Neural cell (in vitro differentiated cells): ENCODE data around the gene UBTF. TPM values are rescaled to one million over a fixed set of nuclear protein-coding genes. Genes with fewer than 3 reads are reported as not detected.

Source experiments
- H2AFZ ChIP-seq: fragments of 200-600, 300-800 bp; sonication (generic), shearing (Covaris generic); 2 replicates; pipeline ENCODE4 v1.6.0; 2014; ENCODE audit warnings: low read depth, mild to moderate bottlenecking, antibody characterized with exemption, low read length, moderate library complexity
- H3F3A ChIP-seq: fragments of 200-600 bp; shearing (Covaris generic); 2 replicates; pipeline ENCODE4 v1.6.1; 2016; ENCODE audit warnings: mild to moderate bottlenecking, moderate library complexity, mixed read lengths, antibody characterized with exemption, low read length; ENCODE audit not compliant: insufficient read depth, poor library complexity, severe bottlenecking
- H3K27ac ChIP-seq: fragments of 200-600, 300-800 bp; sonication (generic), shearing (Covaris generic); 2 replicates; pipeline ENCODE4 v1.5.1; 2014; ENCODE audit warnings: mild to moderate bottlenecking, low read length, moderate library complexity
- H3K27me3 ChIP-seq: fragments of 300-800, 200-600 bp; sonication (generic), shearing (Covaris generic); 2 replicates; pipeline ENCODE4 v1.6.0; 2014; ENCODE audit warnings: mild to moderate bottlenecking, low read depth, low read length, moderate library complexity; ENCODE audit not compliant: insufficient read depth
- H3K36me3 ChIP-seq: fragments of 300-800, 200-600 bp; sonication (generic), shearing (Covaris generic); 2 replicates; pipeline ENCODE4 v1.5.1; 2014; ENCODE audit warnings: mild to moderate bottlenecking, antibody characterized with exemption, low read length, moderate library complexity; ENCODE audit not compliant: insufficient read depth
- H3K4me2 ChIP-seq: fragments of 300-800, 200-600 bp; sonication (generic), shearing (Covaris generic); 2 replicates; pipeline ENCODE4 v1.6.0; 2014; ENCODE audit warnings: mild to moderate bottlenecking, low read length
- H3K4me3 ChIP-seq: fragments of 300-800, 200-600 bp; sonication (generic), shearing (Covaris generic); 2 replicates; pipeline ENCODE4 v1.5.1; 2014; ENCODE audit warnings: mild to moderate bottlenecking, low read length, moderate library complexity
- H3K79me2 ChIP-seq: fragments of 200-600 bp; shearing (Covaris generic); replicated peaks from 2 replicates; pipeline ENCODE4 v1.6.0; 2014; ENCODE audit warnings: mild to moderate bottlenecking, low read length, moderate library complexity; ENCODE audit not compliant: insufficient read depth
- H3K9ac ChIP-seq: fragments of 300-800, 200-600 bp; sonication (generic), shearing (Covaris generic); 2 replicates; pipeline ENCODE4 v1.6.1; 2016; ENCODE audit warnings: mild to moderate bottlenecking, low read length, mixed read lengths
- H3K9me2 ChIP-seq: fragments of 200-600 bp; shearing (Covaris generic); 2 replicates; pipeline ENCODE4 v1.6.1; 2016; ENCODE audit warnings: mild to moderate bottlenecking, low read length, mixed read lengths; ENCODE audit not compliant: insufficient read depth
- H3K9me3 ChIP-seq: fragments of 200-600, 300-800 bp; sonication (generic), shearing (Covaris generic); 2 replicates; pipeline ENCODE4 v1.6.1; 2016; ENCODE audit warnings: mild to moderate bottlenecking, mixed run types, low read length, moderate library complexity, mixed read lengths
- H4K20me1 ChIP-seq: fragments of 200-600 bp; shearing (Covaris generic); 2 replicates; pipeline ENCODE4 v1.6.1; 2016; ENCODE audit warnings: mild to moderate bottlenecking, mixed run types; ENCODE audit not compliant: insufficient read depth
- EP300 ChIP-seq: fragments of 450-650 bp; conservative IDR thresholded peaks from 2 replicates; pipeline ENCODE4 v1.6.1; 2014; ENCODE audit warnings: antibody characterized with exemption, mild to moderate bottlenecking, moderate library complexity; ENCODE audit not compliant: poor library complexity, severe bottlenecking
- EZH2 ChIP-seq: fragments of 200-600, 300-800 bp; shearing (Covaris generic), sonication (generic); IDR thresholded peaks from 2 replicates; pipeline ENCODE4 v1.6.1; 2014; ENCODE audit warnings: antibody characterized with exemption, low read length, borderline replicate concordance, mild to moderate bottlenecking; ENCODE audit not compliant: insufficient read depth, poor library complexity, severe bottlenecking
- MXI1 ChIP-seq: fragments of 450-650 bp; conservative IDR thresholded peaks from 2 replicates; pipeline ENCODE4 v1.6.1; 2014; ENCODE audit warnings: antibody characterized with exemption, mild to moderate bottlenecking; ENCODE audit not compliant: poor library complexity, severe bottlenecking
- POLR2AphosphoS5 ChIP-seq: IDR thresholded peaks from 2 replicates; pipeline ENCODE4 v1.6.1; 2012
- RAD21 ChIP-seq: fragments of 450-650 bp; conservative IDR thresholded peaks from 2 replicates; pipeline ENCODE4 v1.6.1; 2014; ENCODE audit warnings: antibody characterized with exemption, mild to moderate bottlenecking, moderate library complexity
- SMC3 ChIP-seq: fragments of 450-650 bp; conservative IDR thresholded peaks from 2 replicates; pipeline ENCODE4 v1.6.1; 2014; ENCODE audit warnings: antibody characterized with exemption, mild to moderate bottlenecking, moderate library complexity; ENCODE audit not compliant: poor library complexity
- TAF1 ChIP-seq: IDR thresholded peaks from 2 replicates; pipeline ENCODE4 v1.6.1; 2012; ENCODE audit warnings: low read depth
- polyA plus RNA-seq: library from polyadenylated mRNA; depleted of rRNA; stranded (reverse); fragments of >200 nt; gene quantifications from 2 replicates; pipeline ENCODE4 v1.2.3, GENCODE V29; 2014
- TF ChIP-seq, protein P1 (sequence below): IDR thresholded peaks from 2 replicates; pipeline ENCODE4 v1.6.1; 2012; ENCODE audit warnings: borderline replicate concordance
- TF ChIP-seq, protein P2 (sequence below): fragments of 450-650 bp; IDR thresholded peaks from 2 replicates; pipeline ENCODE4 v1.5.1; 2014; ENCODE audit warnings: antibody characterized with exemption, mild to moderate bottlenecking, moderate library complexity; ENCODE audit not compliant: poor library complexity, severe bottlenecking

UBTF gene
- polyA plus RNA-seq, 1 donor from 2014 or later: 73.8 TPM

DNA sequence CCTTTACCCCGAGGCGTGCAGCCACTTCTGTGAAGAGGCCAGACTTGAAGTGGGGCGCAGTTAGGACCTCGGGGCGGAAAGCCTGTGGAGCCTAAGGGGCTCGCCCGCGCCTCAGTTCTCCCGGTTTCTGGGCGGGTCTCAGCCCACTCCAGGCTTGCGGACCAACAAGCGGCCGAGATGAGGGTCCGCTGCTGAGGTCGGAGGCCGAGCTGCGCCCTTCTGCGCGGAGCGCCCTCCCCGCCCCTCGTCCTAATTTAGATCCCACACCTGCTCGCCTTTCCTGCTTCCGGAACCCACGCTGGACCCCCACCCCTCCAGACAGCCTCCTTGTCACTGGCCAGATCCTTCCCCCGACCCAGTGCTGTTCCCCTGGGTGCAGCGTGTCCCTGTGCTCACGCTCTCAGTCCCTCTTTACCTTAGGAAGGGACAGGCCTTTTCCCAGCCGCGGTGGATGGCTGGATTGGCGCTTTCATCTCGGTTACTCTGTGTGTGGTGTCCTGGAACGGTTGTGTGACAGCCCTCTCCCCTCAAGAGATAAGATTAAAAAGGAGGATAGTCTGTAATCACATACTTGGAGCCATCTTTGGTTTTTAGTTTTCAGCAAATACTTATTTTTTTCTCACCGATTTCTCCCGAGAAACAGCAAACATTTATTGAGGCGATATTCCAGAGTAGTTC is 18.9 kb downstream of the UBTF start:
- Histone ChIP-seq H3K9me2 (no peaks in the 10 kb centered on the region), H3K9me3 (no peaks in the 10 kb centered on the region), H3K4me2 (peak overlapping the region; percentile 92), H3K4me3 (peak overlapping the region; percentile 84), H4K20me1 (no peaks in the 10 kb centered on the region), H3K27ac (peak overlapping the region; percentile 92), H3K27me3 (no peaks in the 10 kb centered on the region), H2AFZ (peak overlapping the region; percentile 70), H3K79me2 (peaks cover 22% of the 10 kb centered on the region), H3F3A (no peaks in the 10 kb centered on the region), H3K9ac (peak overlapping the region; percentile 94), H3K36me3 (no peaks in the 10 kb centered on the region)
- TF ChIP-seq RAD21: no peak
- TF ChIP-seq TAF1: peak; percentile 38

DNA sequence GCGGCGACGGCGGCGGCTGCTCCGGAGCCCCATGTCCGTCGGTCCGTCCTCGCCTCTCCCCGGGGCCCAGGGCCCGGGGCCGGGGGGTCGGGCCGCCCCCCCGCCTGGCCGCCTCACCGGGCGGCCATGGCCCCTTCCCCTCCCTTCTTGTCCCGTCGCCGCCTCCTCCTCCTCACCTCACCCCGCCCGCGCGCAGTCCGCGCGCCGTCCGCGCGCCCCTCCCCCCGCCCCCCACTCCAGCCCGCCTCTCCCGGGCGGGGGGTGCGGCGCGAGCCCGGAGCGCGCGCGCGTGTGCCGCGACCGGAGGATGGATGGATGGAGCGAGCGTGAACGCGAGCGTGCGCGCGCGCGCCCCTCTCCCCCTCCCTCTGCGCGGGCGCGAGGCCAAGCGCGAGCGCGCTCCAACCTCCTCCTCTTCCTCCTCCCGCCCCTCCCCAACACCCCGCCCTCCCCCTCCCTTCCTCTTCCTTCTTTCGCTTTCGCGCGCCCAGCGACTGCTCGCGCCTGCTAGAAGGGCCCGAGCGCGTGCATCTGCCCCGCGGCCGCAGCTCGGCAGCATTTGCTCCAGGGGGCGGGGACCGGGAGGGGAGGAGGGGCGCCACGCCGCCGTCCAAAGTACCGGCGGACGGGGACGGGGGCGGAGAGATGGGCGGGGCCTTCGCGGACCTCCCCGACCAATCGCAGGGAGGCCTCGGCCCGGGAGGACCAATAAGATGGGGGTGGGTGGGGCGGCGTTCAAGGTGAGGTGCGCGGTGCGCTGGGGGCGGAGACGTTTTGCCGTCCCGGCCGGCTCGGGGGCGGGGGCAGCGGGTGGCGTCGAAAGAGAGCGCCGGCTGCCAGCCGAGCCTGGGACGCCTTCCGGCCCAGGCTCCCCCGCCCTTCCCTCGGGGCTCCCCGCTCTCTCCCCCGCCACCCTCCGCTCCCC is 19.7 kb downstream of the UBTF start, which contains the start of gene ATXN7L3:
Gene ATXN7L3 (minus strand): TSS at position 332 of the 925 bp plus-strand sequence. CDS start 1,814 bp downstream, outside the sequence.
- H3K27ac ChIP-seq: peak within 1 kb of the TSS; percentile 92
- no peaks in the 10 kb centered on the region for H3K9me2 ChIP-seq
- H3K27me3 ChIP-seq: no peaks in the 10 kb centered on the region
- peaks cover 5% of the 10 kb centered on the region for H3K36me3 ChIP-seq
- H4K20me1 ChIP-seq: no peaks in the 10 kb centered on the region
- no peaks in the 10 kb centered on the region for H3F3A ChIP-seq
- peak within 1 kb of the TSS; percentile 70 for H2AFZ ChIP-seq
- H3K9me3 ChIP-seq: no peaks in the 10 kb centered on the region
- H3K4me3 ChIP-seq: peak within 1 kb of the TSS; percentile 91
- TF ChIP-seq, protein P1, sequence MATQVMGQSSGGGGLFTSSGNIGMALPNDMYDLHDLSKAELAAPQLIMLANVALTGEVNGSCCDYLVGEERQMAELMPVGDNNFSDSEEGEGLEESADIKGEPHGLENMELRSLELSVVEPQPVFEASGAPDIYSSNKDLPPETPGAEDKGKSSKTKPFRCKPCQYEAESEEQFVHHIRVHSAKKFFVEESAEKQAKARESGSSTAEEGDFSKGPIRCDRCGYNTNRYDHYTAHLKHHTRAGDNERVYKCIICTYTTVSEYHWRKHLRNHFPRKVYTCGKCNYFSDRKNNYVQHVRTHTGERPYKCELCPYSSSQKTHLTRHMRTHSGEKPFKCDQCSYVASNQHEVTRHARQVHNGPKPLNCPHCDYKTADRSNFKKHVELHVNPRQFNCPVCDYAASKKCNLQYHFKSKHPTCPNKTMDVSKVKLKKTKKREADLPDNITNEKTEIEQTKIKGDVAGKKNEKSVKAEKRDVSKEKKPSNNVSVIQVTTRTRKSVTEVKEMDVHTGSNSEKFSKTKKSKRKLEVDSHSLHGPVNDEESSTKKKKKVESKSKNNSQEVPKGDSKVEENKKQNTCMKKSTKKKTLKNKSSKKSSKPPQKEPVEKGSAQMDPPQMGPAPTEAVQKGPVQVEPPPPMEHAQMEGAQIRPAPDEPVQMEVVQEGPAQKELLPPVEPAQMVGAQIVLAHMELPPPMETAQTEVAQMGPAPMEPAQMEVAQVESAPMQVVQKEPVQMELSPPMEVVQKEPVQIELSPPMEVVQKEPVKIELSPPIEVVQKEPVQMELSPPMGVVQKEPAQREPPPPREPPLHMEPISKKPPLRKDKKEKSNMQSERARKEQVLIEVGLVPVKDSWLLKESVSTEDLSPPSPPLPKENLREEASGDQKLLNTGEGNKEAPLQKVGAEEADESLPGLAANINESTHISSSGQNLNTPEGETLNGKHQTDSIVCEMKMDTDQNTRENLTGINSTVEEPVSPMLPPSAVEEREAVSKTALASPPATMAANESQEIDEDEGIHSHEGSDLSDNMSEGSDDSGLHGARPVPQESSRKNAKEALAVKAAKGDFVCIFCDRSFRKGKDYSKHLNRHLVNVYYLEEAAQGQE: no peak
- TF ChIP-seq MXI1: no peak
- peak; percentile 46 for TF ChIP-seq POLR2AphosphoS5
- no peak for TF ChIP-seq EZH2
- no peak for TF ChIP-seq RAD21
- peak; percentile 57 for TF ChIP-seq TAF1
- no peak for TF ChIP-seq EP300
- TF ChIP-seq, protein P2, sequence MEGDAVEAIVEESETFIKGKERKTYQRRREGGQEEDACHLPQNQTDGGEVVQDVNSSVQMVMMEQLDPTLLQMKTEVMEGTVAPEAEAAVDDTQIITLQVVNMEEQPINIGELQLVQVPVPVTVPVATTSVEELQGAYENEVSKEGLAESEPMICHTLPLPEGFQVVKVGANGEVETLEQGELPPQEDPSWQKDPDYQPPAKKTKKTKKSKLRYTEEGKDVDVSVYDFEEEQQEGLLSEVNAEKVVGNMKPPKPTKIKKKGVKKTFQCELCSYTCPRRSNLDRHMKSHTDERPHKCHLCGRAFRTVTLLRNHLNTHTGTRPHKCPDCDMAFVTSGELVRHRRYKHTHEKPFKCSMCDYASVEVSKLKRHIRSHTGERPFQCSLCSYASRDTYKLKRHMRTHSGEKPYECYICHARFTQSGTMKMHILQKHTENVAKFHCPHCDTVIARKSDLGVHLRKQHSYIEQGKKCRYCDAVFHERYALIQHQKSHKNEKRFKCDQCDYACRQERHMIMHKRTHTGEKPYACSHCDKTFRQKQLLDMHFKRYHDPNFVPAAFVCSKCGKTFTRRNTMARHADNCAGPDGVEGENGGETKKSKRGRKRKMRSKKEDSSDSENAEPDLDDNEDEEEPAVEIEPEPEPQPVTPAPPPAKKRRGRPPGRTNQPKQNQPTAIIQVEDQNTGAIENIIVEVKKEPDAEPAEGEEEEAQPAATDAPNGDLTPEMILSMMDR: no peak
- no peak for TF ChIP-seq SMC3
- peak within 1 kb of the TSS; percentile 94 for H3K9ac ChIP-seq
- H3K79me2 ChIP-seq: peaks cover 24% of the 10 kb centered on the region
- H3K4me2 ChIP-seq: peak within 1 kb of the TSS; percentile 92
